ENCODE data around the gene SVEP1.
"Not testable (repeated sequence)": the region's sequence is repeated elsewhere in the genome, so short reads cannot be mapped to it uniquely, and the experiment has no call there.

Gene SVEP1

GRCh38 chr9:110447476-110447875, 132.1 kb downstream of the SVEP1 start:
- no peak for DNase-seq

GRCh38 chr9:110446171-110446570, 133.4 kb downstream of the SVEP1 start:
- DNase-seq, result no peak

GRCh38 chr9:110444911-110445310, 134.6 kb downstream of the SVEP1 start:
- DNase-seq, result no peak

- DNase-seq, result no peak
Observed at GRCh38 chr9:110443866-110444220, 135.7 kb downstream of the SVEP1 start.

GRCh38 chr9:110443146-110443865, 136.2 kb downstream of the SVEP1 start:
- no peak for DNase-seq

- DNase-seq, result no peak
Observed at GRCh38 chr9:110440796-110441195, 138.7 kb downstream of the SVEP1 start.

- peak in 3 of 56 donors; percentile 1 to 28 (median 1) for DNase-seq
Observed at GRCh38 chr9:110440172-110440571, 139.4 kb downstream of the SVEP1 start.

- peak in 16 of 56 donors; percentile 0 to 49 (median 11) for DNase-seq
Observed at GRCh38 chr9:110432253-110432652, 147.3 kb downstream of the SVEP1 start.

GRCh38 chr9:110429453-110429852, 150.1 kb downstream of the SVEP1 start:
- no peak for DNase-seq

GRCh38 chr9:110427497-110428104, 151.9 kb downstream of the SVEP1 start:
- peak in 27 of 56 donors; percentile 2 to 65 (median 7) for DNase-seq

- no peak for DNase-seq
Observed at GRCh38 chr9:110426052-110426709, 153.4 kb downstream of the SVEP1 start.

- DNase-seq, result no peak
Observed at GRCh38 chr9:110414471-110414870, 165.1 kb downstream of the SVEP1 start.

GRCh38 chr9:110410961-110411360, 168.6 kb downstream of the SVEP1 start:
- DNase-seq, result no peak

GRCh38 chr9:110408598-110408997, 170.9 kb downstream of the SVEP1 start:
- no peak for DNase-seq

GRCh38 chr9:110405858-110406443, 173.6 kb downstream of the SVEP1 start:
- DNase-seq, result no peak

GRCh38 chr9:110404473-110404872, 175.1 kb downstream of the SVEP1 start:
- no peak for DNase-seq

- DNase-seq, result no peak
Observed at GRCh38 chr9:110399983-110400382, 179.6 kb downstream of the SVEP1 start.

GRCh38 chr9:110398992-110399391, 180.5 kb downstream of the SVEP1 start:
- DNase-seq, result not testable (repeated sequence)

GRCh38 chr9:110391826-110392485, 187.6 kb downstream of the SVEP1 start:
- no peak for DNase-seq

GRCh38 chr9:110389148-110389750, 190.3 kb downstream of the SVEP1 start:
- no peak for DNase-seq

GRCh38 chr9:110383491-110383890, 196.1 kb downstream of the SVEP1 start:
- no peak for DNase-seq
